CD4-positive, alpha-beta T cell (primary cell): Measurements from ENCODE around the gene TSPAN31. TPM values are rescaled to one million over a fixed set of nuclear protein-coding genes. Genes with fewer than 3 reads are reported as not detected.

Source experiments
- ATAC-seq: fragments of 200-7000 bp; cut with Tn5 transposase; one replicate; pipeline ENCODE4 v1.10.0; 2022; ENCODE audit warnings: mild to moderate bottlenecking; ENCODE audit not compliant: poor library complexity
- CTCF ChIA-PET: fragments of 350-600 bp; sonication (Branson Sonifier 250); formaldehyde crosslinking; loops from one replicate; lab custom pipeline; 2021; ENCODE audit warnings: antibody characterized with exemption, inconsistent platforms; lab: Charles Lee
- POLR2A ChIA-PET: fragments of 350-600 bp; sonication (Branson Sonifier 250); formaldehyde crosslinking; loops from one replicate; lab custom pipeline; 2021; ENCODE audit warnings: antibody characterized with exemption, inconsistent platforms; lab: Charles Lee
- DNase-seq, 14 experiments: peaks; one replicate each; pipeline ENCODE4 v3.0.0-alpha.2; 2013 to 2020; ENCODE audit warnings: mixed read lengths in 2 of 14
- H3K27ac ChIP-seq, 2 donors: one replicate each; pipeline versions ENCODE4 v1.5.1 to v1.7.0; 2013; ENCODE audit warnings: low read length in 2 of 2, low read depth in 1 of 2, mild to moderate bottlenecking in 1 of 2
- H3K27me3 ChIP-seq, 2 experiments: 1 replicate in 1 of 2; 2 replicates in 1 of 2; pipeline versions ENCODE4 v1.6.1 to v1.7.0; 2013; ENCODE audit warnings: low read length in 2 of 2, control low read depth in 1 of 2, mild to moderate bottlenecking in 1 of 2, moderate library complexity in 1 of 2; ENCODE audit not compliant: insufficient read depth in 2 of 2, control insufficient read depth in 1 of 2
- H3K36me3 ChIP-seq: one replicate; pipeline ENCODE4 v1.6.1; 2013; ENCODE audit warnings: low read length, control low read depth; ENCODE audit not compliant: insufficient read depth
- H3K4me1 ChIP-seq: one replicate; pipeline ENCODE4 v1.6.1; 2013; ENCODE audit warnings: low read length, control low read depth; ENCODE audit not compliant: insufficient read depth
- H3K4me3 ChIP-seq: one replicate; pipeline ENCODE4 v1.5.1; 2013; ENCODE audit warnings: mild to moderate bottlenecking, low read length, moderate library complexity
- H3K9me3 ChIP-seq, 2 experiments: 1 replicate in 1 of 2; 2 replicates in 1 of 2; pipeline versions ENCODE4 v1.6.1 to v1.7.0; 2013; ENCODE audit warnings: low read length in 2 of 2, mild to moderate bottlenecking in 2 of 2, control low read depth in 1 of 2, moderate library complexity in 1 of 2; ENCODE audit not compliant: control insufficient read depth in 1 of 2, insufficient read depth in 1 of 2
- H3K27ac Mint-ChIP-seq: one replicate; pipeline ENCODE4 v1.8.0; 2020; ENCODE audit warnings: mixed read lengths
- H3K27me3 Mint-ChIP-seq: one replicate; pipeline ENCODE4 v1.8.0; 2021; ENCODE audit warnings: mixed read lengths
- H3K36me3 Mint-ChIP-seq: one replicate; pipeline ENCODE4 v1.8.0; 2021; ENCODE audit warnings: low read depth, mixed read lengths
- H3K4me1 Mint-ChIP-seq: one replicate; pipeline ENCODE4 v1.8.0; 2021; ENCODE audit warnings: low read depth, mixed read lengths
- H3K4me3 Mint-ChIP-seq: one replicate; pipeline ENCODE4 v1.8.0; 2020; ENCODE audit warnings: mild to moderate bottlenecking, mixed read lengths
- H3K9me3 Mint-ChIP-seq: one replicate; pipeline ENCODE4 v1.8.0; 2020; ENCODE audit warnings: mixed read lengths
- CTCF ChIP-seq: fragments of 200-600 bp; IDR thresholded peaks from one replicate; pipeline ENCODE4 v1.8.0; 2022; ENCODE audit warnings: antibody characterized with exemption, mild to moderate bottlenecking
- intact Hi-C, 2 experiments: fragments of 100-400 bp; cut with DNase I in 1 of 2; cut with micrococcal nuclease in 1 of 2; formaldehyde crosslinking; loops; one replicate each; pipeline versions ENCODE4 v1.15.1 to v1.9.0; 2023 to 2025; cut with DNase I, micrococcal nuclease
- total RNA-seq, 174 experiments: library from RNA in 2 of 174; stranded (reverse) in 2 of 174; gene quantifications; one replicate each; pipeline ENCODE4 v1.2.3 and lab custom pipeline; 2021 to 2026

The TSPAN31 gene
- total RNA-seq, 2 experiments from 2014 or later: 10.3 to 10.7 TPM

DNA sequence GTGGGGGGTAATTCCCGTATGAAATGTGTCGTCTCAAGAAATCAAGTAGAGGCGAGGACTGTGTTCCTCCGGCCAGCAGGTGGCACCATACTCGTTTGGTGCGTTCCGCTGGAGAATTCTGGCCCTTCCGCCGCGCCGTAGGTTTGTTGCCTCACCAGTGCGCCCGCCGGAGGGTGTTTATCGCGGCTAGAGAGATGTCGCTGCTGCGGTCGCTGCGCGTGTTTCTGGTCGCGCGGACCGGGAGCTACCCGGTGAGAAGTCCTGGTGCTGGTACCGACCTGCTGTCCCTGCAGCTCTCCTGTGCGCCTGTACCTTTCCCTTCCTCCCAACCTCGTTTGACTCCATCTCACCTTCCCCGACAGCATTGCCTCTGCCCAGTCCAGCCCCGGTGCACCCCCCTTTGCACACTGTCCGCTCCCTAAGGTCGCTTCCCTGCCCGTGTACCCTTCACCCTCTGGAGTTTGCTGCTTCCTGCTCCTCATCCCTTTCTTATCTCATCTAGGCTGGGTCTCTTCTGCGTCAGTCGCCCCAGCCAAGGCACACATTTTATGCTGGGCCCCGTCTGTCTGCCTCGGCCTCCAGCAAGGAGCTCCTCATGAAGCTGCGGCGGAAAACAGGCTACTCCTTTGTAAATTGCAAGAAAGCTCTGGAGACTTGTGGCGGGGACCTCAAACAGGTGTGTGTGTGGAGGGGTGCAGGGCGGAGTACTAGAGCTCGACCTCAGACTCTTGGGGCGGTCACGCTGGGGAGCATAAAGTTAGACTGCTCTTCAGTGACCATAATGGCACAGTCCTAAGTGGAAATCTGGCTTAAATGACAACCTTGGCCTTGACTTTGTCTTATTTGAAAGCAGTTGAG, 38.0 kb downstream of the TSPAN31 start, which contains the start of gene TSFM:
Gene TSFM, plus strand, starts transcription at position 180 of the 858 bp plus-strand sequence. Its CDS starts 15 bp downstream, at position 195.
- Histone ChIP-seq H3K4me1 (peaks cover 58% of the 10 kb centered on the region), H3K4me3 (peak within 1 kb of the TSS; percentile 89), H3K9me3 (no peaks in the 10 kb centered on the region), H3K27ac (peak within 1 kb of the TSS; percentile 51 to 78), H3K36me3 (peaks cover 26% of the 10 kb centered on the region), H3K27me3 (no peaks in the 10 kb centered on the region)
- intact Hi-C loops: loop anchor here (1.0 to 5.0 kb wide), 5 partner anchors 11 to 124 kb away; partner anchors contain the start of genes EEF1AKMT3 (in 1 of the 2) and METTL1 (in 1 of the 2)
- H3K4me3 Mint-ChIP-seq: peak within 1 kb of the TSS; percentile 100
- peak; percentile 90 for TF ChIP-seq CTCF
- peak within 1 kb of the TSS; percentile 100 for H3K27ac Mint-ChIP-seq
- ChIA-PET POLR2A (interaction anchor here (0.6 to 2.8 kb wide), 14 partner anchors 9 to 89 kb away, joined by 3 to 11 read pairs (median 4); partner anchors contain the start of genes AVIL, CTDSP2, CYP27B1 and EEF1AKMT3), CTCF (interaction anchor here (0.7 to 2.8 kb wide), 11 partner anchors 9 to 157 kb away, joined by 3 to 20 read pairs (median 4); partner anchors contain the start of genes EEF1AKMT3 and METTL1)
- H3K9me3 Mint-ChIP-seq: no peaks in the 10 kb centered on the region
- peak; percentile 93 to 99 (median 98) for DNase-seq
- peaks cover 47% of the 10 kb centered on the region for H3K4me1 Mint-ChIP-seq
- H3K36me3 Mint-ChIP-seq: peaks cover 41% of the 10 kb centered on the region
- ATAC-seq: peak; percentile 93
- H3K27me3 Mint-ChIP-seq: no peaks in the 10 kb centered on the region

GRCh38 chr12:57783466-57783801, 38.6 kb downstream of the TSPAN31 start:
- peak overlapping the region; percentile 89 for H3K4me3 ChIP-seq
- H3K36me3 Mint-ChIP-seq: peaks cover 46% of the 10 kb centered on the region
- H3K27me3 Mint-ChIP-seq: no peaks in the 10 kb centered on the region
- no peaks in the 10 kb centered on the region for H3K9me3 ChIP-seq
- no peak overlapping the region for H3K27ac ChIP-seq
- no peak for TF ChIP-seq CTCF
- peak overlapping the region; percentile 100 for H3K27ac Mint-ChIP-seq
- H3K9me3 Mint-ChIP-seq: no peaks in the 10 kb centered on the region
- DNase-seq (no peak), ATAC-seq (no peak)
- POLR2A ChIA-PET: interaction anchor here (0.8 to 2.8 kb wide), 10 partner anchors 10 to 90 kb away, joined by 3 to 10 read pairs (median 4); partner anchors contain the start of genes CTDSP2, EEF1AKMT3, METTL1 and OS9
- H3K27me3 ChIP-seq: no peaks in the 10 kb centered on the region
- intact Hi-C loops: loop anchor here (2.0 to 5.0 kb wide), 2 partner anchors 113 to 124 kb away; no protein-coding TSS in a partner anchor
- peak overlapping the region; percentile 100 for H3K4me3 Mint-ChIP-seq
- H3K4me1 Mint-ChIP-seq: peaks cover 47% of the 10 kb centered on the region
- peaks cover 54% of the 10 kb centered on the region for H3K4me1 ChIP-seq
- CTCF ChIA-PET: interaction anchor here (0.6 to 2.8 kb wide), 8 partner anchors 9 to 148 kb away, joined by 3 to 20 read pairs (median 4); no protein-coding TSS in a partner anchor
- peaks cover 31% of the 10 kb centered on the region for H3K36me3 ChIP-seq

GRCh38 chr12:57783861-57784260, 39.0 kb downstream of the TSPAN31 start:
- H3K36me3 ChIP-seq: peaks cover 35% of the 10 kb centered on the region
- peak overlapping the region; percentile 80 for H3K4me3 Mint-ChIP-seq
- no peak overlapping the region for H3K27ac ChIP-seq
- ChIA-PET CTCF (interaction anchor here (0.6 to 2.1 kb wide), 3 partner anchors 10 to 148 kb away, joined by 3 to 7 read pairs (median 3); no protein-coding TSS in a partner anchor), POLR2A (interaction anchor here (0.7 to 1.6 kb wide), 2 partner anchors 12 kb away, joined by 3 to 10 read pairs; partner anchors contain the start of genes EEF1AKMT3 and METTL1)
- no peak for ATAC-seq
- peaks cover 50% of the 10 kb centered on the region for H3K36me3 Mint-ChIP-seq
- peak overlapping the region; percentile 100 for H3K27ac Mint-ChIP-seq
- H3K4me1 ChIP-seq: peaks cover 50% of the 10 kb centered on the region
- no peaks in the 10 kb centered on the region for H3K27me3 Mint-ChIP-seq
- no peaks in the 10 kb centered on the region for H3K27me3 ChIP-seq
- intact Hi-C loops: loop anchor here (2.0 to 5.0 kb wide), 2 partner anchors 113 to 123 kb away; no protein-coding TSS in a partner anchor
- H3K4me1 Mint-ChIP-seq: peaks cover 47% of the 10 kb centered on the region
- H3K9me3 Mint-ChIP-seq: no peaks in the 10 kb centered on the region
- no peak for DNase-seq
- H3K9me3 ChIP-seq: no peaks in the 10 kb centered on the region
- TF ChIP-seq CTCF: no peak
- no peak overlapping the region for H3K4me3 ChIP-seq
